GM18519 (cell line): ENCODE results near the gene ZNF711.
A peak's percentile ranks its signal among the peaks of the same experiment; 100 is the strongest.
"Not testable (repeated sequence)": the region's sequence is repeated elsewhere in the genome, so short reads cannot be mapped to it uniquely, and the experiment has no call there.

ENCODE experiments used
- ATAC-seq: cut with Tn5 transposase; IDR thresholded peaks from one replicate; pipeline ENCODE4 v1.9.1; 2021; ENCODE audit warnings: mild to moderate bottlenecking, moderate library complexity; ENCODE audit not compliant: unreplicated experiment, low FRiP score

ZNF711 gene

GRCh38 chrX:85243761-85244449 is at the start of gene ZNF711, which contains the start of gene SATL1:
Gene ZNF711, plus strand, starts transcription at chrX:85243991. Its CDS starts 3,582 bp downstream, at chrX:85247573.
Gene SATL1, minus strand, starts transcription at chrX:85243779. Its CDS starts 134,811 bp downstream, at chrX:85108968.
- ATAC-seq = peak; percentile 59

GRCh38 chrX:85196319-85196718 is 47.5 kb upstream of the ZNF711 start:
- no peak for ATAC-seq

GRCh38 chrX:85203461-85203970 is 40.3 kb upstream of the ZNF711 start:
- no peak for ATAC-seq

- ATAC-seq = no peak
Measured at GRCh38 chrX:85213792-85214530, 29.8 kb upstream of the ZNF711 start.

- ATAC-seq = no peak
Measured at GRCh38 chrX:85215946-85216345, 27.8 kb upstream of the ZNF711 start.

GRCh38 chrX:85221361-85221760 is 22.4 kb upstream of the ZNF711 start:
- no peak for ATAC-seq

- no peak for ATAC-seq
Measured at GRCh38 chrX:85223359-85223758, 20.4 kb upstream of the ZNF711 start.

GRCh38 chrX:85243155-85243554 is 636 bp upstream of the ZNF711 start:
- no peak for ATAC-seq

- peak; percentile 35 for ATAC-seq
Measured at GRCh38 chrX:85244450-85245211, 840 bp downstream of the ZNF711 start.

- not testable (repeated sequence) for ATAC-seq
Measured at GRCh38 chrX:85285286-85285685, 41.5 kb downstream of the ZNF711 start.

GRCh38 chrX:85288992-85289723 is 45.4 kb downstream of the ZNF711 start:
- peak; percentile 80 for ATAC-seq

- peak; percentile 81 for ATAC-seq
Measured at GRCh38 chrX:85303544-85303943, 59.8 kb downstream of the ZNF711 start.

- no peak for ATAC-seq
Measured at GRCh38 chrX:85309717-85310116, 65.9 kb downstream of the ZNF711 start.

- not testable (repeated sequence) for ATAC-seq
Measured at GRCh38 chrX:85311348-85311747, 67.6 kb downstream of the ZNF711 start.
